HG02678 (cell line): ENCODE data around the gene SLC40A1.

ENCODE experiments used
- ATAC-seq: cut with Tn5 transposase; IDR thresholded peaks from one replicate; pipeline ENCODE4 v1.9.1; 2021; ENCODE audit warnings: mild to moderate bottlenecking, moderate library complexity; ENCODE audit not compliant: unreplicated experiment

Gene SLC40A1

GRCh38 chr2:189517847-189518535 is 62.6 kb downstream of the SLC40A1 start:
- no peak for ATAC-seq

GRCh38 chr2:189516546-189516945 is 64.0 kb downstream of the SLC40A1 start:
- ATAC-seq: no peak

- no peak for ATAC-seq
Observed at GRCh38 chr2:189515264-189515663, 65.3 kb downstream of the SLC40A1 start.

GRCh38 chr2:189514104-189514503 is 66.5 kb downstream of the SLC40A1 start:
- no peak for ATAC-seq

GRCh38 chr2:189512879-189513278 is 67.7 kb downstream of the SLC40A1 start:
- no peak for ATAC-seq

- no peak for ATAC-seq
Observed at GRCh38 chr2:189511960-189512319, 68.6 kb downstream of the SLC40A1 start.

GRCh38 chr2:189511210-189511959 is 69.2 kb downstream of the SLC40A1 start:
- no peak for ATAC-seq
